GM23338 (cell line): ENCODE measurements around the gene AGRN. TPM values are rescaled to one million over a fixed set of nuclear protein-coding genes. Genes with fewer than 3 reads are reported as not detected.
A peak's percentile ranks its signal among the peaks of the same experiment; 100 is the strongest.
"Not testable (repeated sequence)": the region's sequence is repeated elsewhere in the genome, so short reads cannot be mapped to it uniquely, and the experiment has no call there.

Source experiments
- ATAC-seq: fragments of 200-7000 bp; cut with Tn5 transposase; 3 replicates; pipeline ENCODE4 v1.9.1; 2020
- DNase-seq: peaks from one replicate; pipeline ENCODE4 v3.0.0-alpha.2; 2015; ENCODE audit warnings: low spot score
- H2AFZ ChIP-seq: fragments of 200-600 bp; sonication (generic); 2 replicates; pipeline ENCODE4 v1.8.0; 2016; ENCODE audit warnings: antibody characterized with exemption, mild to moderate bottlenecking, moderate library complexity
- H3F3A ChIP-seq: fragments of 200-600 bp; sonication (generic); replicated peaks from 2 replicates; pipeline ENCODE4 v1.8.0; 2017; ENCODE audit warnings: antibody characterized with exemption, mixed run types, low read depth
- H3K27ac ChIP-seq: fragments of 200-600 bp; sonication (generic); 2 replicates; pipeline ENCODE4 v1.6.1; 2016; ENCODE audit warnings: low read depth
- H3K27me3 ChIP-seq: fragments of 200-600 bp; sonication (generic); 2 replicates; pipeline ENCODE4 v1.8.0; 2016; ENCODE audit warnings: mild to moderate bottlenecking, mixed run types, moderate library complexity; ENCODE audit not compliant: insufficient read depth
- H3K36me3 ChIP-seq: fragments of 200-600 bp; sonication (generic); 2 replicates; pipeline ENCODE4 v1.8.0; 2016; ENCODE audit warnings: mild to moderate bottlenecking; ENCODE audit not compliant: insufficient read depth
- H3K4me1 ChIP-seq: fragments of 200-600 bp; sonication (generic); 2 replicates; pipeline ENCODE4 v1.8.0; 2016; ENCODE audit warnings: mild to moderate bottlenecking, moderate library complexity; ENCODE audit not compliant: insufficient read depth
- H3K4me2 ChIP-seq: fragments of 200-600 bp; sonication (generic); 2 replicates; pipeline ENCODE4 v1.7.1; 2017; ENCODE audit warnings: mixed run types
- H3K4me3 ChIP-seq: fragments of 200-600 bp; sonication (generic); 2 replicates; pipeline ENCODE4 v1.6.1; 2016; ENCODE audit warnings: mixed run types
- H3K79me2 ChIP-seq: fragments of 200-600 bp; sonication (generic); replicated peaks from 2 replicates; pipeline ENCODE4 v1.8.0; 2017; ENCODE audit warnings: mild to moderate bottlenecking; ENCODE audit not compliant: insufficient read depth
- H3K9me2 ChIP-seq: fragments of 200-600 bp; sonication (generic); 2 replicates; pipeline ENCODE4 v1.8.0; 2017; ENCODE audit not compliant: insufficient read depth
- H4K20me1 ChIP-seq: fragments of 200-600 bp; sonication (generic); replicated peaks from 2 replicates; pipeline ENCODE4 v1.8.0; 2017; ENCODE audit warnings: mild to moderate bottlenecking; ENCODE audit not compliant: insufficient read depth
- H3K27ac Mint-ChIP-seq: 2 replicates; pipeline ENCODE4 v1.8.0; 2020; ENCODE audit warnings: inconsistent platforms, mild to moderate bottlenecking, moderate library complexity, mixed read lengths
- H3K27me3 Mint-ChIP-seq: 3 replicates; pipeline ENCODE4 v1.8.0; 2022; ENCODE audit warnings: low read depth, mild to moderate bottlenecking, moderate library complexity, mixed read lengths, inconsistent platforms; ENCODE audit not compliant: insufficient read depth, poor library complexity
- H3K36me3 Mint-ChIP-seq: 3 replicates; pipeline ENCODE4 v1.8.0; 2021; ENCODE audit warnings: low read depth, mild to moderate bottlenecking, inconsistent platforms, moderate library complexity, mixed read lengths
- H3K4me1 Mint-ChIP-seq: 3 replicates; pipeline ENCODE4 v1.8.0; 2020; ENCODE audit warnings: mild to moderate bottlenecking, inconsistent platforms, mixed read lengths
- H3K4me3 Mint-ChIP-seq: 3 replicates; pipeline ENCODE4 v1.8.0; 2021; ENCODE audit warnings: moderate library complexity, mild to moderate bottlenecking, inconsistent platforms, mixed read lengths
- H3K9me3 Mint-ChIP-seq: 3 replicates; pipeline ENCODE4 v1.8.0; 2020; ENCODE audit warnings: moderate library complexity, mild to moderate bottlenecking, inconsistent platforms, mixed read lengths
- EZH2 ChIP-seq: fragments of 200-600 bp; sonication (generic); IDR thresholded peaks from one replicate; pipeline ENCODE4 v1.8.0; 2017; ENCODE audit warnings: antibody characterized with exemption, mild to moderate bottlenecking, low read depth; ENCODE audit not compliant: unreplicated experiment
- NANOG ChIP-seq: IDR thresholded peaks from 2 replicates; pipeline ENCODE4 v1.6.1; 2016; ENCODE audit warnings: antibody characterized with exemption, borderline replicate concordance
- ZNF331 ChIP-seq: fragments of 250-450 bp; sonication (Bioruptor Pico); IDR thresholded peaks from 2 replicates; pipeline ENCODE4 v1.5.0; 2020; ENCODE audit warnings: low read depth, mild to moderate bottlenecking, moderate library complexity
- polyA plus RNA-seq: library from polyadenylated mRNA; unstranded; fragments of >200 nt; fragmentation: Nextera tagmentation; extraction: Ambion mirVana; gene quantifications from 2 replicates; pipeline ENCODE4 v1.2.1, GENCODE V29; 2016
- total RNA-seq: library from RNA; depleted of rRNA; stranded (reverse); fragments of >200 nt; shearing (Covaris generic); gene quantifications from 2 replicates; pipeline ENCODE4 v1.2.3, GENCODE V29; 2014
- TF ChIP-seq, protein P1 (sequence below), 2 experiments: fragments of 200-600 bp in 1 of 2; sonication (generic) in 1 of 2; conservative IDR thresholded peaks; 2 replicates each; pipeline versions ENCODE4 v1.5.1 to v1.6.1; 2016 to 2017; ENCODE audit warnings: antibody characterized with exemption in 2 of 2, low read depth in 2 of 2, mild to moderate bottlenecking in 2 of 2, moderate library complexity in 1 of 2
- TF ChIP-seq, protein P2 (sequence below): IDR thresholded peaks from one replicate; pipeline ENCODE4 v1.6.1; 2018; ENCODE audit warnings: antibody characterized with exemption; ENCODE audit not compliant: unreplicated experiment
- TF ChIP-seq, protein P3 (sequence below): IDR thresholded peaks from 2 replicates; pipeline ENCODE4 v1.6.1; 2016; ENCODE audit warnings: antibody characterized with exemption

AGRN gene
- total and polyA plus RNA-seq, 2 experiments from 2014 or later = 12.3 to 185 TPM

DNA sequence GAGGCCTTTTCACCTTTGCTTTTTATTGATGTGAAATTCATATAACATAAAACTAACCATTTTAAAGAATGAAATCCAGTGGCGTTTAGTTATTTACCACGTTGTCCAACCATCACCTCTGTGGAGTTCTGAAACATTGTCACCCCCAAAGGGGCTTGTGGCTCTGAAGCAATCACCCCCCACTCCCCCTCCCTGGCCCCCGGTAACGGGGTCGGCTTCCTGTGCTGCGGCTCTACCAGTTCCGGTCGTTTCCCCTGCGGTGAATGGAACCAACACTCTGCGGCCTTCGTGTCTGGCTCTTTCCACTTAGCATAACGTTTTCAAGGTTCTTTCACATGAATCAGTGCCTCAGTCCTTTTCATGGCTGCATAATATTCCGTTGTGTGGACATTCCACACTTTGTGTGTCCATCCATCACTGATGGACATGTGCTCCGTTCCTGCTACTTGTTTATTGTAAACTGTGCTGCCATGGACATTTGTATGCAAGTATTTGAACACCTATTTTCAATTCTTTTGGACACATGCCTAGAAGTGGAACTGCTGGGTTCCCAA is 8.4 kb upstream of the AGRN start (continued):
- TF ChIP-seq, protein P1, sequence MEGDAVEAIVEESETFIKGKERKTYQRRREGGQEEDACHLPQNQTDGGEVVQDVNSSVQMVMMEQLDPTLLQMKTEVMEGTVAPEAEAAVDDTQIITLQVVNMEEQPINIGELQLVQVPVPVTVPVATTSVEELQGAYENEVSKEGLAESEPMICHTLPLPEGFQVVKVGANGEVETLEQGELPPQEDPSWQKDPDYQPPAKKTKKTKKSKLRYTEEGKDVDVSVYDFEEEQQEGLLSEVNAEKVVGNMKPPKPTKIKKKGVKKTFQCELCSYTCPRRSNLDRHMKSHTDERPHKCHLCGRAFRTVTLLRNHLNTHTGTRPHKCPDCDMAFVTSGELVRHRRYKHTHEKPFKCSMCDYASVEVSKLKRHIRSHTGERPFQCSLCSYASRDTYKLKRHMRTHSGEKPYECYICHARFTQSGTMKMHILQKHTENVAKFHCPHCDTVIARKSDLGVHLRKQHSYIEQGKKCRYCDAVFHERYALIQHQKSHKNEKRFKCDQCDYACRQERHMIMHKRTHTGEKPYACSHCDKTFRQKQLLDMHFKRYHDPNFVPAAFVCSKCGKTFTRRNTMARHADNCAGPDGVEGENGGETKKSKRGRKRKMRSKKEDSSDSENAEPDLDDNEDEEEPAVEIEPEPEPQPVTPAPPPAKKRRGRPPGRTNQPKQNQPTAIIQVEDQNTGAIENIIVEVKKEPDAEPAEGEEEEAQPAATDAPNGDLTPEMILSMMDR (conservative IDR thresholded peaks at IDR 0.05; ENCODE audit: low read depth in 2 of 2) = no peak
- no peak for TF ChIP-seq EZH2
- TF ChIP-seq, protein P2, sequence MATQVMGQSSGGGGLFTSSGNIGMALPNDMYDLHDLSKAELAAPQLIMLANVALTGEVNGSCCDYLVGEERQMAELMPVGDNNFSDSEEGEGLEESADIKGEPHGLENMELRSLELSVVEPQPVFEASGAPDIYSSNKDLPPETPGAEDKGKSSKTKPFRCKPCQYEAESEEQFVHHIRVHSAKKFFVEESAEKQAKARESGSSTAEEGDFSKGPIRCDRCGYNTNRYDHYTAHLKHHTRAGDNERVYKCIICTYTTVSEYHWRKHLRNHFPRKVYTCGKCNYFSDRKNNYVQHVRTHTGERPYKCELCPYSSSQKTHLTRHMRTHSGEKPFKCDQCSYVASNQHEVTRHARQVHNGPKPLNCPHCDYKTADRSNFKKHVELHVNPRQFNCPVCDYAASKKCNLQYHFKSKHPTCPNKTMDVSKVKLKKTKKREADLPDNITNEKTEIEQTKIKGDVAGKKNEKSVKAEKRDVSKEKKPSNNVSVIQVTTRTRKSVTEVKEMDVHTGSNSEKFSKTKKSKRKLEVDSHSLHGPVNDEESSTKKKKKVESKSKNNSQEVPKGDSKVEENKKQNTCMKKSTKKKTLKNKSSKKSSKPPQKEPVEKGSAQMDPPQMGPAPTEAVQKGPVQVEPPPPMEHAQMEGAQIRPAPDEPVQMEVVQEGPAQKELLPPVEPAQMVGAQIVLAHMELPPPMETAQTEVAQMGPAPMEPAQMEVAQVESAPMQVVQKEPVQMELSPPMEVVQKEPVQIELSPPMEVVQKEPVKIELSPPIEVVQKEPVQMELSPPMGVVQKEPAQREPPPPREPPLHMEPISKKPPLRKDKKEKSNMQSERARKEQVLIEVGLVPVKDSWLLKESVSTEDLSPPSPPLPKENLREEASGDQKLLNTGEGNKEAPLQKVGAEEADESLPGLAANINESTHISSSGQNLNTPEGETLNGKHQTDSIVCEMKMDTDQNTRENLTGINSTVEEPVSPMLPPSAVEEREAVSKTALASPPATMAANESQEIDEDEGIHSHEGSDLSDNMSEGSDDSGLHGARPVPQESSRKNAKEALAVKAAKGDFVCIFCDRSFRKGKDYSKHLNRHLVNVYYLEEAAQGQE = no peak
- no peak for TF ChIP-seq ZNF331 (CRISPR knock-in tag)
- TF ChIP-seq NANOG = no peak
- TF ChIP-seq, protein P3, sequence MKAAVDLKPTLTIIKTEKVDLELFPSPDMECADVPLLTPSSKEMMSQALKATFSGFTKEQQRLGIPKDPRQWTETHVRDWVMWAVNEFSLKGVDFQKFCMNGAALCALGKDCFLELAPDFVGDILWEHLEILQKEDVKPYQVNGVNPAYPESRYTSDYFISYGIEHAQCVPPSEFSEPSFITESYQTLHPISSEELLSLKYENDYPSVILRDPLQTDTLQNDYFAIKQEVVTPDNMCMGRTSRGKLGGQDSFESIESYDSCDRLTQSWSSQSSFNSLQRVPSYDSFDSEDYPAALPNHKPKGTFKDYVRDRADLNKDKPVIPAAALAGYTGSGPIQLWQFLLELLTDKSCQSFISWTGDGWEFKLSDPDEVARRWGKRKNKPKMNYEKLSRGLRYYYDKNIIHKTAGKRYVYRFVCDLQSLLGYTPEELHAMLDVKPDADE = no peak

DNA sequence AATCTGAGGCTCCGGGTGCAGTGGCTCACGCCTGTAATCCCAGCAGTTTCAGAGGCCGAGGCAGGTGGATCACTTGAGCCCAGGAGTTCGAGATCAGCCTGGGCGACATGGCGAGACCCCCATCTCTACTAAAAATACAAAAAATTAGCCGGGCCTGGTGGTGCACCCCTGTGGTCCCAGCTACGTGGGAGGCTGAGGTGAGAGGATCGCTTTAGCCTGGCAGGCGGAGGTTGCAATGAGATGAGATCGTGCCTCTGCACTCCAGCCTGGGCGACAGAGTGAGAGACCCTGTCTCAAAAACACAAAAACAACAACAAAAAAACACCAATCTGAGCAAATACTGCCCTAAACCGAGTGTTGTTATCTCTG is 7.2 kb upstream of the AGRN start:
- H3K27ac ChIP-seq = peak overlapping the region; percentile 63
- H3K79me2 ChIP-seq, H3K9me2 ChIP-seq, H3K36me3 Mint-ChIP-seq, DNase-seq, H4K20me1 ChIP-seq, ATAC-seq, H3F3A ChIP-seq, H3K9me3 Mint-ChIP-seq, H3K36me3 ChIP-seq: not testable (repeated sequence)
- H3K4me2 ChIP-seq = peak overlapping the region; percentile 60
- H3K27ac Mint-ChIP-seq = peak overlapping the region; percentile 92
- peaks cover 20% of the 10 kb centered on the region for H3K4me1 ChIP-seq
- peak overlapping the region; percentile 82 for H3K4me3 Mint-ChIP-seq
- H3K27me3 ChIP-seq = peaks cover 31% of the 10 kb centered on the region; the same call in 1 of the 2 replicates
- peak overlapping the region; percentile 43 for H2AFZ ChIP-seq
- H3K4me1 Mint-ChIP-seq = peaks cover 23% of the 10 kb centered on the region; the same call in 2 of the 3 replicates
- H3K27me3 Mint-ChIP-seq = peaks cover 36% of the 10 kb centered on the region
- peak overlapping the region; percentile 76 for H3K4me3 ChIP-seq
